Ecto neural progenitor cell (in vitro differentiated cells): ENCODE results near the gene TSPAN18.

Experiments
- DNase-seq: peaks from one replicate; pipeline ENCODE4 v3.0.0-alpha.2; 2018; ENCODE audit warnings: low spot score

TSPAN18 gene

DNA sequence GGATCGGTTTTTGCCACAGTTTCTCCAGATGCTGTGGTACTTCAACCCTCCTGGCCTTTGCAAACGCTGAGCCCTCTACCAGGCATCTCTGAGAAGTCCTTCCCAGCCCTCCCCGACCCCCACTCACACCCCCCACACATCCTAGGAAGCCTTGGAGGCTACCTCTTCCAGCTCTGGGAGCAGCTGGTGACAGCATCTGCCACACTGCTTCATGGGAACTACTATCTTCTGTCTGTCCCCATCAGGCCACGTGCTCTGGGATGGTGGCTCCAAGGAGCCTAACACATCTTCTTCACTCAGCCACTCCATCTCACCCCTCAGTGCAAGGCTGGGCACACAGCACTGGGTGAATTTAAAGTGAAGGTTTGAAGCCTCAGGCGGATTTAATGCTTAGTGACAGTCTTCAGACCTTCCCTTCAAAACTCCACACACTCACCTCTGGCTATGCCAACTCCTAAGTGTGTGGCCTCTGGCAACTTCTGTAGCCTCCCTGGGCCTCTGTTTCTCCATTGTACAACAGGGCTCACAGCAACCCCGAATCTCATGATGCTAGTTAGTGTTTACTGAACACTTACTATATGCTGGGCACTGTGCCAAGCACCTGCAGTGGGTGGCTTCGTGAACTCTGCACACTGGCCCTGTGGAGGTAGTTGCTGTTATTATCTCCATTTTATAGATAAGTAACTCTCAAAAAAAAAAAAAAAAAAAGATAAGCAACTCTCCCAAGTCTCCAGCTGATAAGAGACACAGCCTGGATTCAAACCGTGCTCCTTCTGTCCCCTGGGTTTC is 231.2 kb downstream of the TSPAN18 start:
- DNase-seq, result no peak

DNA sequence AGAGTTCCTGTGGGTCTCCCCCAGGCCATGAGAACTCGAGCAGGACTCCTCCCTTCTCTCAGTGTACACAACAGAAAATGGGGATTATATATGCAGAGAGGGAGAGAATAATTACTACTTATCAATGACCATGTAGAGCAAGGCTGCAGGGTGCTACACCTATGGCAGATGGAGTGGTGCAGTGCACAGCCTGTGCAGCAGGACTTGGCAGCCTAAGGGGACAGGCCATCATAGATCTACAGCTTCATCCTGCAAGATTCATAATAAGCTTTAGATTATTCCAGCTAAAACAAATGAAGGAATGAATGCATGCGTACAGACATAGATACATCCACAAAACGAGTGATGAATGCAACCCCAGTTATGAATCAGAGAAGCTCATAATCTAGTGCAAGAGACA is 232.3 kb downstream of the TSPAN18 start:
- no peak for DNase-seq

DNA sequence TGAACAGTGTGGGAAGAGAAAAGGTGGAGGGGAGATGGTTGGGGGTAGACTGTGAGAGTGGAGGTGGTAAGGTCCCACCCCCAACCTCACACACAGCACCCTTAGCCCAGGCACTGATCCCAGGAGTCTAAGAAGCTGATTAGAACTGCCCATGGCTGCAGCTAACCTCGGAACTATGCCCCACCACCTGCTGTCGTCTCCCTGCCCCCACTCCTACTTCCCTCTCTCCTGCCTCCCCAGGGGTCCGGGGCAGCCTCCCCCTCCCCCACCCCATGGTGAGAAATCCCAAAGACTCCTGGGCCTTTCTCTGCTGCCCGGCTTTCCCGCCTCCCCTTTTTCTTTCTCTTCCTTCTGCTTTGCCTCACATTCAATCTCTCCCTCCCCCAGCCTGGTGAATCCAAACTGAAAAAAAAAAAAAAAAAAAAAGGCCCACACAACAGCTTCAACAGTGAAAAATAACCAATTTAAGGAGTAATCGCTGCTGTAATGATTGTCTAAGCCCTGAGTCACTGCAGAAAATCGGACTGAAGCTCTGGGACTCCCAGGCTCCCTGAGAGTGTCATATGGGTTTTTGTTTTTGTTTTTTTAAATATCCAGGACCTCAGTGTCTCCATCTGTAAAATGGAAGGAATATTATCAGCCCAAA is 233.6 kb downstream of the TSPAN18 start:
- no peak for DNase-seq

DNA sequence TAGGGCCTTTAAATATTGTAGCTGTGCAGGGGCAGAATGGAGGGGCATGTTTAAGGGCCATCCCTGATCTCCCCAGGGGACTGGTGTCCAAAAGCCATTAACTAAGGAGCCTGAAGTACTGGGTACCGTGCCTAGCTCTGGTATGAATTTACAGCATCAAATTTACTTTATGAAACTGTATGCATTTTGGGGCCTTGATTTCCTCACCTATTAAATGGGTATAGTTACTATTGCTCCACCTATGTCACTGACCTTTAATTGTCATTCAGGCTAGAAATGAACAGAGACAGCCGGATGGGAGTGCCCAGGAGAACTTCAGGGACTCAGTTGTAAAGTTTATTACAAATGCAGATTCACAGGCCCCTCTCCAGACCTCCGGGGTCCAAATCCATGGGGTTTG is 235.7 kb downstream of the TSPAN18 start:
- no peak for DNase-seq

DNA sequence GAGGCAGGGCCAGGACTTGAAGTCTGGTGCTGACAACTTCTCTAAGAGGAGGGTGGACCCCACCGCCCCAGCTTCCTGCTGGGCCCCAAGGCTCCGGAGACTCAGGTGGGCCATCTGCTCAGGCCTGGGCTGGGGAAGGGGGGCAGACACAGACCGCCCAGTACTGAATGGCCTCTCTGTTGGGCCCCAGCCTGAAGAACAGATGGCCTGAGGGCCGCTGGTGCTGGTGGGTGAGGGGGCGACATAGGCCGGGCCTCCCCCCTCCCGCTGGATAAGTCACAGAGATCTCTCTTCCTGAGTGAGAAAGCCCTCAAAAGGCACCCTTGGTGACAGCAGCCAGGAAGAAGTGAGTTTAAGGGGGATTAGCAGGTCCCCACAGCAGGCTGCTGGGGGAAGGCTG is 236.4 kb downstream of the TSPAN18 start:
- no peak for DNase-seq

DNA sequence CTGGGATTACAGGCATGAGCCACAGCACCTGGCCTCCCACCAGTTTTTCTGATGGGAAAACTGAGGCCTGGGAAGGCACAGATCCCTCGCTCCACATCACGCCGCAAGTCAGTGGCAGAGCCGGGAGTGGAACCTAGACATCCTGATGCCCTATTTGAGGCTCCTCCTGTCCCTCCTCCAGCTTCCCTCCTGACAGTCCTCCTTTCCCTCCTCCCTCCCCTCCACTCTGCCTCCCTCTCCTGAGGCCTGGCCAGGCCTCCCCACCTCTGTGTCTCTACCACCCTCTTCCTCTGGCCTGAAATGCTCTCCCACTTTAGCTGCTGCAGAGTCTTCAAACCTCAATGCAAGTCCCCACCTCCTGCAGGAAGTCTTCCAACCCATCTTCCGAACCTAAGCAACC is 237.2 kb downstream of the TSPAN18 start:
- DNase-seq, result no peak

DNA sequence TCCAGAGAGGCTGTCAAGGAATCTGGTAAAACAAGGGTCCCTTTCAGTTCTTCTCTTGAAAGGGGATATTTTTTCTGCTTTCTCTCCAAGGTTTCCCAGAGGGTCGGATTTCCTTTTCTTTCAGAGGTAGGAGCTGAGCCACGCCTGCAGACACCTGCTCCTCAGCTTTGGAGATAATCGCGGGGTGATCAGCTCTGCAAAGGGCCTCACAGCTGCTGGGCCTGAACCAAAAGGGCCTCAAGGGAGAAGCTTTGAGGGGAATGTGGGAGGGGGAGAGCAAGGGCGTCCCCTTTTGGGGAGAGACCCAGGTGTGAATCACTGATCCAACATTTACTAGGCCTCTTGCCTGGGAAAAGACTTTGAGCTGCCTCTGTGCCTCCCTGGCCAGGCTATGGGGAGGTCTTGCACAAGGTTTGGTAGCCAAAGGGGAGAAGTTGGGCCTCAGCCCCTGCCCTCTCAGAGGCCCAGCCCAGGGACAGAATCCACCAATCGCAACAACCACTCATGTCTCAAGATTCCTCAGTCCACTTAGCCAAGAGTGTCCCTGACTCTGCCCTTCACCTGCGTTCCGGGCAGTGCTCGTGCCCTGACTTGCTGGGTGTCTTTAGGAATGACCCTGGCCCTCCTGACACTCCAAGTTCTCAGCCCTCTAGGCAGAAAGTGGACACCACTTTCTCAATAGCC is 237.9 kb downstream of the TSPAN18 start:
- DNase-seq, result no peak

DNA sequence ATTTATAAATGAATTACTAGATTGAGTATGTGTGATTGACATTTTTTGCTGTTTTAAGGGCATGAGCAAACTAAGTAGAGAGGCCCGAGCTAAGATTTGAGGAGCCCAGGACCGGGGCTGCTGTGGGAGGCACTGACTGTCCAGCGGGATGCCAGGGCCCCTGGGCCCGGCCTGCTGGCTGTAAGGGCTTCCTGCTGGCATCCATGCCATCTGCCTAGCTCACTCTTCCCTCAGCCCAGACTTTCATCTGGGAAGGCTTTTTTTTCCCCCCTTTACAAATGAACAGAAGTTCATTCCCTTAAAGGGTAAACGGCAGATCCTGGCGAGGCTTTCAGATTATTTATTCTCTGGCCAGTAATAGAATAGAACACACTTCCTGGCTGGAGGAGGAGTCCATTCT is 239.9 kb downstream of the TSPAN18 start:
- DNase-seq, result no peak

DNA sequence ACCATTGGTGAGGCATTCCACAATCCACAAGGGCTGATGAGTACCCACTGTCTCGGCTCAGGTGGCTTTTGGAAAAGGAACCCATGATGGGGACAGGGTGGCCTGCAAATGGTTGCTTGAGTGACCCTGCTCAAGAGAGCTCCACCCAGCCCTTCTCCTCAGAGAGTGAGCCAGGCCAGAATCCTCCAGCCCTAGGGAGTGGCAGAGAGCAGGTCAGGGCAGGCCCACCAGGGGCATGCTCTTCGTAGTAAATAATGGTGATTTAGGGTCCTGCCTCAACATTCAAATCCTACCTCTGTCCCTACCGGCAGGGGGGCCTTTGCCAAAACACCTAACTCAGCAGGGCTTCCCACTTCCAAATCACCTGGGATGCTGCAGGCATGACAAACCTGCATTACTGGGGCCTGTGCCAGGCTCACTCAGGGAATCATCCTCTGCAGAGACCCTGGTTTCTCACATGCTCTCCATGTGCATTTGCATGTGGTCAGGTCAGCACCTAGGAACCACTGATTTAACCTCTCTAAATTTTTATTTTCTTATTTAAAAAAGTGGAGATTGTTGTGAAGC is 241.3 kb downstream of the TSPAN18 start:
- DNase-seq, result no peak

DNA sequence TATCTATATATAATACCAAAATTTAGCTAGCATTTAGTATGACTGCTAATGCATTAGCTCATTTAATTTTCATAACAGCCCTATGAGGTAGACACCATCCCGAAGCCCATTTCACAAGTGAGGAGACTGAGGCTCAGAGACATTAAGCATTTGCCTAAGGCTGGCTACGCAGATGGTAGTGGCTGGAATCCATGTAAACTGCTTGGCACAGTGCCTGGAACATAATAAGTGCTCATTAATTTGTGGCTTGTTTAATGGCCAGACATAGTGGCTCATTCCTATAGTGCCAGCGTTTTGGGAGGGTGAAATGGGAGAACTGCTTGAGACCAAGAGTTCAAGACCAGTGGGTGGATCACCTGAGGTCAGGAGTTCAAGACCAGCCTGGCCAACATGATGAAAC is 241.7 kb downstream of the TSPAN18 start:
- no peak for DNase-seq

DNA sequence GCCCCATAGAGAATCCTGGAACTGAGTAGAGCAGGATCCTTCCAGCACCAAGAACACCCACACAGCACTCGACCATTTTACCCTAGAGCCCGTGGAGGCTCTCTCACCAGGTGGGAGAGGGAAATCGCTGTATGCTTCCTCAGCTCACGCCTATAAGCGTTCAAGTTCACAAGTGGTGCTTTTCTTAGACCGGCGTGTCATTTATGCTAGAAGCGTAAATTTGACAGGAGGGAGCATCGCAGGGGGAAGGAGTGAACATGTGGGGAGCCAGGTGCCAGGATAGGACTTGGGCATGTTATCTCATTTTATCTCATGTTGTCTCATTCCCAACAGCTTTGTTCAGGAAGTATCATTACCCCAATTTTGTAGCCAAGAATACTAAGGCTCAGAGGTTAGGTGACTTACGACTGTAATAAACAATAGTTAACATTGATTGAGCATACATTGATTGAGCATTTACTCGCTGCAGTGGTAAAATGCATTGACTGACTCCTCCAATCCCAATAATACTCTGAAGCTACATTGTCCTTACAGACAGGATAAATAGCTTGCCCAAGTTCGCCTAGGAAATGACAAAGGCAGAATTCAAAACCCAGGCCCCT is 243.0 kb downstream of the TSPAN18 start:
- DNase-seq, result no peak

DNA sequence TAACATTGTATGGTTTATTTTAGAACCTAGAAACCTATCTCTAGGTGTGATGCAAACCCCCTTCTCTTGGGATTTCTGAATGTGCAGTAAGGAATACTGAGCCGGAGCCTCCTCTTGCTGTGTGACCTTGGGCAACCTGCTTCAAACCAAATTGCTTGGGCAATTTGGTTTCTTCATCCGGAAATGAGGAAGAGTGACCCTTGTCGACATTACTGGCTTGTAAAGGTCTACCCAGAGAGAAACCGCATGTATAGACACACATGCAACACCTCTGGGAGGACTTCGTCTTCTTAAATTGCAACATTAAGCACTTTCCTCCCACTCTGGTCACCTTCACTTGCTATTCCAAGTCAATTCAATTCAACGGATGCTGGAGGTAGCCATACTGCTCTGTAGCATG is 243.5 kb downstream of the TSPAN18 start:
- no peak for DNase-seq

DNA sequence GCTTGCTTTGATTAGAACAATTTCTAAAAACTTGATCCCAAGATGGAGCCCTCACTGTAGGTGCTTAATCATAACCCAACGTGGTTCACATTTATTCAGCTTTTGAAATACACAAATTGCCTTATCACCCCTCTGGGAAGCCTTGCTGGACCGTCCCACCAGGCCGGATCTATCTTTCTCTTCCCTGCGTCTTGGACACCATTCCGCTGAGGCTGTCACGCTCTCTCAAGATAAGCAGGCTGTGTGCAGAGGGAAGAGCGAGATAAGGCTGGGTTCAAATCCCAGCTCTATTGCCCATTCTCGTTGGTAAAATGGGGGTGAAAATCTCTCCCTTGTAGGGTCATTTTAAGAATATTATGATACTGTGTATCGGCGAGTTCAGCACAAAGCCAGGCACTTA is 244.4 kb downstream of the TSPAN18 start:
- no peak for DNase-seq

DNA sequence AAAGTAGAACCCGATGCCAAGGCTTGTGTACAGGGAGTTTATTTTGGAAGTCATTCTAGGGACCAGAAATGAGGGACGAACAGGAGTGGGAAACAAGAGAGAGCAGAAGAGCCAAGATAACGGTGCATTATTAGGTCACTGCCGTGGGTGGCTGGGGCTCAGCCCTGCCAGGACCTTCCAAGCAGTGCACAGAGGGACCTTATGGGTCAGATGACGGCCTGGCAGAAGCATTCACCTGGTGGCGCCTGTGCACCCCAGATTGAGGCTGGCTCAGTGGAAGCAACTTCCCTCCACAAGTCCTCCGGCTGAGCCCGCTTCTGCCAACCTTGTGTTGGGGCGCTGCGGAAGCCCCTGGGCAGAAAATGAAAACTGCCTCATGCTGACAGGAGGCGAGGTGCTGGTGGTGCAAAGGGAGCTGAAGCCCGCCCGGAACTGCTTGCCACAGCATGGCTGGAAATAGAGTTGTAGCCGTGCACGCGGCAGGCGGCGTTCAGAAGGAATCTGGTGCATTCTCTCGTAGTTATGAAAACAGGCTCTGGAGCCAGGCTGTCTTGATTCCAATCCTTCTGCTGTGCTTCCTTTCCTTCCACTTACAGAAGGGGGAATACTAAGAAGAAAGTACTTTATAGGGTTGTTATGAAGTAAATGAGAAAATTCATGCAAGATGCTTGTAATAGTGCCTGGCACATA is 246.1 kb downstream of the TSPAN18 start:
- DNase-seq, result no peak

DNA sequence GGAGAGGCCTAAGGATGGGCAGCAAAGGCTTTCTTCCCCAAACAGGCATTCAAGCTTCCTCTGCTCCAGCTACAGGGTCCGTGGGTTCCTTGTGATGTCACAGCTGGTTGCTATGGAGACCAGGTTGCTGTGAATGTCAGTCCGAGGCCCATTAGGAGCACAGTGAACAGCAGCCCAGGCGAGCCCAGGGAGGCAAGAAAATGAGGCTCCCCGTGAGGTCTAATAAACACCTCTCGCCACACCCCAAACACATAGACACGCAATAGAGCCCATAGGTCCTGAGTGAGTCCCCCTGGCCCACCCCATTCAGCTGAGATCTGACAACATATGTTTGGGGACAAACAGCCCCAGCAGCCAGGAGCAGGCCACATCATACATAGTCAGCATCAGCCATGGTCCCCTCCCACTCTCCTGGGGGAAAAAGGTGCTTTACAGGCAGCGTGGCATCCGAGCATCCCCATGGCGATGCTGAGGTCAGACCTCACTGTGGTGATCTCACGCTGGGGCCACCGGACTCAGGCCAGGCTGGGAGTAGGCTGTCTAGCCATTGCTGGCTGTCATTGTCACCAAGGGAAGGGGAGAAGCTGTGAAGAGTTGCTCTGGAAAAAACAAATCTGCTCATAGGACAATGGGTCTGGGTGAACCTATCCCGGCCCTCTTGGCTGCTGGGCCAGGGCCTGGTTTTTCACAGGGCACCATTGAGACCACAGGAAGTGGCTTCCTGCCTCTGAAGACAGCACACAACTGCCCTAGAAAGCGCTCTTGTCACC is 247.1 kb downstream of the TSPAN18 start:
- DNase-seq, result no peak

DNA sequence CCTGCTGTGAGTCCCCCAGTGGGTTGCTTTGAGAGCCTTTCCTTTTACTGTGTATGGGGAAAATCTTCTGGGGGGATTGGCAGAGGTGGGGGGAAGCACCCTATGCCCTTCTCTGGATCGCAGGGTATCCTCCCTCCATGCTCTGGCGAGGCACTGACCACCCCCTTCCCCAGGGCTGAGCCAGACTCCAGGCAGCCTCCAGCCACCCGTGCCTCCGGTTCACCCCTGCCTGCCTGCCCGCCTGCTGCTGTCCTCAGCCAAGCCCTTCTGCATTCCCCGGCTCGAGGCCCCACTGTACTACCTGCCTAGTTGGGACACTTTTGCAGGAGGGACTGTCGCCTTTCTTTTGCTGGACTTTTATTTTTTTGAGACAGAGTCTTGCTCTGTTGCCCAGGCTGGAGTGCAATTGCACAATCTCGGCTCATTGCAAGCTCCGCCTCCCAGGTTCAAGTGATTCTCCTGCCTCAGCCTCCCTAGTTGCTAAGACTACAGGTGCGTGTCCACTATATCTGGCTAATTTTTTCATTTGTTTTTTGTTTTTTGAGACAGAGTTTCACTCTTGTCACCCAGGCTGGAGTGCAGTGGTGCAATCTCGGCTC is 247.7 kb downstream of the TSPAN18 start:
- DNase-seq, result no peak

DNA sequence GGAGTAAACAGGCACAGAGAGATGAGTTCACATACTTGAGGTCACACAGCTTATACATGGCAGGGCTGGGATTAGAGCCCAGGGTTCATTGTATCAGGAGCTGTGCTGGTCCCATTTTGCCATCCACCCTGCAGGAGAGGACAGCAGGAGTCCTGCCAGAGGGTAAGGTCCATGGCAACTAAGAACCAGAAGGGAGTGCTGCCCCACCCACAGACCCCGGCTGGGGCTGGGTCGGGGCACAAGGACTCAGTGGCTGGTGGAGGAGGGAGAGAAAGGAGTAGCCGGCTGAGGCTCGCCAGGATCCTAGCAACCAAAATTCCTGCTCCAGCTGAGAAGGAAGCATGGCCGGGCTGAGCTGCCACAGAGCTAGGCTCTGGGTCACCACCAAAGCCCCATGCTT is 249.8 kb downstream of the TSPAN18 start:
- DNase-seq, result no peak

DNA sequence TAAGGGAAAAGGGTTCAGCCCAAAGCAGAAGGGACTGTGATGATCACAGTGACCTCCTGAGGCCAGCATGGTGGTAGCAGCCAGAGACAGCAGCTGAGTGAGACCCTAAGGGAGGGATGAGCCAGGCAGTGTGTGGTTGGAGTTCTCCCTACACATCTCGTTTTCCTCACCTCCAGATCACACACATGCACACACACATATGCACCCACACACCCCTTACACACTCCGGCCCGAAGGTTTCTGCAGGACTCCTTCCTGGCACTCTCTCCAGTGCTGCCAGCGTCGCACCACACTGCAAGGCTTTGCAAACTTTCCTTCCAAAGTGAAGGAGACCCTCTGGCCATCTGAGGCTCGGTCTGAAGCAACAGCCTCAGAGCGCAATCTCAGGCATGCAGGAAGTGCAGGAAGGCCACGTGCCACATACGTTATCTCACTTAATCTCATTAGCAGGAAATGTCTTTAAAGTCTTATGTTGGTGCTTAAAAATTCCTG is 250.8 kb downstream of the TSPAN18 start:
- no peak for DNase-seq

DNA sequence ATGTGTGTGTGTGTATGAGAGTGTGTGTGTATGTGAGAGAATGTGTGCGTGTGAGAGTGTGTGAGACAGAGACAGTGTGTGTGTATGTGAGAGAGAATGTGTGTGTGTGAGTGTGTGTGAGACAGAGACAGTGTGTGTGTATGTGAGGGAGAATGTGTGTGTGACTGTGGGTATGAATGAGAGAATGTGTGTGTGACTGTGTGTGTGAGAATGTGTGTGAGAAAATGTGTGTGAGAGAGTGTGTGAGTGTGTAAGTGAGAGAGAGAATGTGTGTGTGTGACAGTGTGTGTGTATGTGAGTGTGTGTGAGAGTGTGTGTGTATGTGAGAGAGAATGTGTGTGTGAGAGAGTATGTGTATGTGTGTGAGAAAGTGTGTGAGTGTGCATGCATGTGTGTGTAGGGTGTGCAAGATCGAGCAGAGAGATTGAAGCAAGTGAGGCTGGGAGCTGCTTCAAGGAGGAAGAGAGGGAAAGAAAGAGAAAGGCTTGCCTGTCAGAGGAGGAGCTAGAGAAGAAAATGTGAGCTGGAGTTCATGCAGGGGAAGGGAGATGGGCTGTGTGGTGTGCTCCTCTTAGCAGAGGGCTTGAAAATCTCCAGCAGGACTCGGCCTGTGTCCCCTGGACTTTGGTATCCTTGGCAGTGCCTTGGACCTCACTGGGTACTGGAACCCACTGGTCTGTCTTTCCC is 251.7 kb downstream of the TSPAN18 start:
- no peak for DNase-seq

DNA sequence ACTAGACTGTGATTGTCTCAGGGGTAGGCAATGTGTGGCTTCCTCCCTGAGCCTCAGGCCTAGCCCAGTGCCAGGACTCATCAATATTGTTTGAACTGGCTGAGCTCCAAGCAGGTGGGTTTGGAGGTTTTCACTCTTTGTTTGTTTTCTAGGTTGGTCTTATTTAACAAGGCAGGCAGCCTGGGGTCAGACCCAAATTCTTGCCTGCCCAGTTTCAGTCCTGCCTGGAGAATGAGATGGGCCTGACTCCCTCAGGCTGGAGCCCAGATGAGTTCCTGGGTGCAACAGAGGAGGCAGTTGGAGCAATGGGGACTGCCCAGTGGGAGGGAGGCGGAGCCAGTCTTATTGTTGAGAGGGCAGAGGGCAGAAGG is 252.2 kb downstream of the TSPAN18 start:
- no peak for DNase-seq
